HG02588 (cell line): ENCODE data around the gene FAM120AOS.

Source experiments
- ATAC-seq: cut with Tn5 transposase; IDR thresholded peaks from one replicate; pipeline ENCODE4 v1.9.1; 2021; ENCODE audit warnings: mild to moderate bottlenecking, moderate library complexity; ENCODE audit not compliant: unreplicated experiment

FAM120AOS gene

GRCh38 chr9:93453047-93453914 lies at the start of gene FAM120AOS:
Gene FAM120AOS (minus strand): TSS chr9:93453581. CDS start chr9:93452709, 872 bp downstream.
- peak; percentile 57 for ATAC-seq

DNA sequence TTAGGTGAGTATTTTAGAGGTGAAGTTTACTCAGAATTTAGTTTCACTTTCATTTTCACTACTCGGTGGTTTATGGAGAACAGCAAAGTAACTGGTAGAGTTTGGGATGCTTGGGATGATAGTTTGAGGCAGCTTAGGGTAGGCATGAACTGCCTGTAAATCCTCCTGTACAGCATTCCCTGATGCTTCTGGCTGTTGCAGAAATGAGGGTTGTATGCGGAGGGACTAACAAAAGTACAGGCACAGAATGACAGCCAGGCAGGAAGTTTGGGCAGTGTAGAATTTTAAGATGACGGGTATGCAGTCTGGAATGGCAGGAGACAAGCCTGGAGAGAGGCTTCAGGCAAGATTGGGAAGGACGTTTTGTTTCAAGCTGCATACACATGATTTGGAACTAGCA lies 48.0 kb upstream of the FAM120AOS start:
- no peak for ATAC-seq

GRCh38 chr9:93500571-93501298 lies 47.4 kb upstream of the FAM120AOS start:
- ATAC-seq = no peak

DNA sequence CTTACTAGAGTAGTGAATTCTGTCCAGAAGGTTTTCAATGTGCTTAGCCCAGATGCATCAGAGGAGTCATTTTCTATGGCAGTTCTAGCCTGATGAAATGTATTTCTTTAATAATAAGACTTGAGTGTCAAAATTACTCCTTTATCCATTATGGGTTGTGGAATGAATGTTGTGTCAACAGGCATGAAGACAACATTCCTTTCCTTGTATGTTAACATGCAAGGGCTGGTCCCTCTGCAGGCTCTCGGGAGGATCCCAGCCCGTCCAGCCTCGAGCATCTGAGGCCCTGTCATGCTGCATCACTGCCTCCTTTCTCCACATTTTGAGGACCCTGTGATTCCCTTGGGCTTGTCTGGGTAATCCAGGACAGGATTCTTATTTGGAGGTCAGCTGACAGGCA lies 42.9 kb upstream of the FAM120AOS start:
- no peak for ATAC-seq

- ATAC-seq = no peak
Observed at GRCh38 chr9:93493949-93494348, 40.6 kb upstream of the FAM120AOS start.

DNA sequence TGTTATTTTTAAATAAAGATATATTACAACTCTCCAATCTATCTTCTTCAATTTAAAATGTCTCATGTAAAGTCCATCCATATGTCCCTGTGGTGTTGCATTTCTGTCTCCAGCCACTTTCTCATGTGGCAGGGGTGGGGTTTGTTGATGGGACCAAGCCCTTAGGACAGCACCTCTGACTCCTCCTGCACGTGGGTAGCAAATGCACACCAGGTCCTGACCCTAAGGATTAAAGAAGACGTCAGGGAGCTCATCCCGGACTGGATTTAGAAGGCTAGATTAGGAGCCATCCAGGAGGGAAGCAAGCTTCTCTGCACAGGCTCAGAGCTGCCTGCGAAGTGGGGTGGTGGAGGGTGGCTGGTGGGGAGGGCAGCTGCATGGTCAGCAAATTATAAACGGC lies 38.9 kb upstream of the FAM120AOS start:
- no peak for ATAC-seq

DNA sequence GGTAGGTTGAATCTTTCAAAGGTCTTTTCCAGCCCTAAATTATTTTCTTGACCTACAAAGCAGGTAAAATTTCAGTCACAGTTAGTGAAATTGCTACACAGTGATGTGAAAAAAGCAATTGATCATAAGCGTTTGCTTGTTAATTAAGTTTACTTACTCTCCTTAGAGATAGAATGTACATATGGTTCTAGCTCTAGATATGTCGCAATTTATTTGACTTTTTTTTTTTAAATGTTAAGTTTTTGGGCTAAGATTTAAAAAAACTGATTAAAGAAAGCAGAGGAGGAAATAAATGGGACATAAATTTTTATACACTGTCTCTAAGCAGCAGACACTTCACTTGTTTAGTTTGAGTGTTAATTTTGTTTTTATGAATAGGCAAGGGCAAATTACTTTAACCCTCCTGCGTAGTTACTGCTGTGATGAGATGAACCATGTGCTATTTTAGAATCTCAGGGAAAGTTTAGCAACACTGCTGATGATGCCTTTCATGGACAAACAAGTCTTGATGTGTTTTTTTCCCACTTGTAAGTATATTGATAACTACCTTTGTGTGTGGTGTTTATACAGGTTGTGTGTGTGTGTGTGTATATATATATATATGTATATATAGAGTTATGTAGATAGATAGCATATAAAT lies 38.3 kb upstream of the FAM120AOS start:
- ATAC-seq = no peak

DNA sequence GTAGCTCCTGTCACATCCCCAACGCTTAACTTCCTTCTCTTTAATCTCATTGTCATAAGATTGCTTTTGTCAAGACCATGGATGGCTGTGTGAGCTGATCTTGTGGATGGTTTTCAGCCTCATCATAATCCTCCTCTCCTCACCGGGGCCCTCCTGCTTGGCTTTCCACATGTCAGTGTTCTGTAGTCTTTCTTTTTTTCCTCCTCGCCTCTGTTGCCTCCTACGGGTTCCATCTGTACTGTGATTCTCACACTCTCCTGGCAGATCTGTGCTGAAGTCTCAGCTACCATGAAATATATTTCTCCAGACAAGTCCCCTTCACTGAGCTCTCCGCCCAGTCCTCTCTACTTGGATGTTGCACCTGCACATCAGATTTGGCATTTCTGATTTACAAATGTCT lies 34.9 kb upstream of the FAM120AOS start:
- no peak for ATAC-seq

- no peak for ATAC-seq
Observed at GRCh38 chr9:93486268-93486667, 32.9 kb upstream of the FAM120AOS start.

DNA sequence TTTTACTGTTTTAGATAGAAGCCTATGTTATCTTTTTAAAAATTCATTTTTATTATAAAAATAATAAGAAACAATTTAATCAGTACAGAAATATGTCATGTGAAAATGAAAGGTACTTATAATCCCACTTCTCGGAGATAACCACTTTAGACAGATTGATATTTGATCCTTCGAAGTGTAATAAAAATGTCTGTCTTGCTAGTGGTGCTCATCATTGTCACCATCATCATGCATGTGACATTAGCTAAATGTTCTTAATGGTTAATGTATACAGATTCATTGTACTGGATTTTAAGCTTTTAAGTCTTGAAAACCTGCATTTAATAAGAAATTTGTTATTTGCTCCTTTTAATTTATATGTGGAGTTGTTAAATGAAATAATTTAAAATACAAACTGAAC lies 30.1 kb upstream of the FAM120AOS start:
- no peak for ATAC-seq

- no peak for ATAC-seq
Observed at GRCh38 chr9:93480728-93481324, 27.4 kb upstream of the FAM120AOS start.

DNA sequence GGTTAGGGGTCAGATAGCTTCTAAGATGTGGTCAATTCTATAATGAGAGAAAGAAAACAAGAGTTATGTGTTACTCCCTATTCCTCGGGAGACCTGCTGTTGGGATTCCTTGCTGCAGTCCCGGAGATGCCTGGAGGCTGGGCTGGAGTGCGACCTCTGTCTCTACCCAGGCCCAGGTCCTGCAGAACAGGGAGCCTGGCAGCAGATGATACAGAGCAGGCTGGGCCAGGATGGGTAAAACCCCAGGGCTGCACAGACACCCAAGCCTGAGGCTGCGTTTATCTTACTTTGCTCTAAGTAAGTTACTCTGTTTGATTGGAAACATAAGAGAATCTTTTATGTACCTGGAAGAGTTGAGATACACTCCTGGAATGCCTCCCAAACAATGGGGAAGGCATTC lies 26.9 kb upstream of the FAM120AOS start:
- ATAC-seq = no peak

DNA sequence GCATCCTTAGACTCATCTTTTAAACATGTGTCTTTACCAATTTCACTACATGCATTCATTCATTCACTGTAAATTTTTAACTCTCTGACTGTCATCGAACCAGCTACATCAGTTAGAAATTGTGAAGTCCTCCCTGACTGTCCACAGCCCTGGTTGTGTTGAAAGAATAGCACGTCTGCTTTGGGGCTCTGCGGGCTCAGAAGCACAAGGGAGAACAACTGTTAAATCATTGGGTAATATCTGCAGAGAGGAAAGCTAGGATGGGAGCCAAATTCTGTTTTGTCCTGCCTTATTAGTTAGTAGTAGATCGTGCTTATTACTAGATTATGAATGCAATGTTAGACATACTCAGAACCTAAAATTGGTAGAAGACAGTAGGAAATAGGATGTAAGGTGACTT lies 26.3 kb upstream of the FAM120AOS start:
- no peak for ATAC-seq

- ATAC-seq = no peak
Observed at GRCh38 chr9:93477397-93477796, 24.0 kb upstream of the FAM120AOS start.

GRCh38 chr9:93476924-93477323 lies 23.5 kb upstream of the FAM120AOS start:
- no peak for ATAC-seq

DNA sequence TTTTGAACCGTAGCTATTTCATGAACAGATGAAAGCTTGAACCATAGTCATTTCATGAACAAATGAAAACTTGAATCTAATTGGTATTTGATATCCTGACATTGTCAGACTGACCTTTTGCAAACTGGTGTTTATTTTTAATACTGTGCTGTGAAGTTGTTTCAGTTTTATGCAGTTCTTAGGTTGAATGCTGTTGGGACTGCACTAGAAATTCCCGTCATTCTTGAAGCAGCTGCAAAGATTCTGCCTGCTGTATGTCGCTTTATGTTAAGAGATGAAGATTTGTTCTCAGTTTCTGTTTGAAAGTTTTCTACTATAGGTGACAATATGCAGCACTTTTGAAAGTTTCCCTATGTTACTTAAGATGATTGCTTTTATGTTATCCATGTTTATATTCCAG lies 22.5 kb upstream of the FAM120AOS start:
- no peak for ATAC-seq

- ATAC-seq = no peak
Observed at GRCh38 chr9:93475108-93475507, 21.7 kb upstream of the FAM120AOS start.

GRCh38 chr9:93473411-93473810 lies 20.0 kb upstream of the FAM120AOS start:
- no peak for ATAC-seq

- ATAC-seq = no peak
Observed at GRCh38 chr9:93471124-93471523, 17.7 kb upstream of the FAM120AOS start.

GRCh38 chr9:93470391-93470790 lies 17.0 kb upstream of the FAM120AOS start:
- no peak for ATAC-seq

GRCh38 chr9:93468763-93469456 lies 15.5 kb upstream of the FAM120AOS start:
- ATAC-seq = no peak
